HG03565 (cell line): Measurements from ENCODE around the gene KNG1.
"Not testable (repeated sequence)": the region's sequence is repeated elsewhere in the genome, so short reads cannot be mapped to it uniquely, and the experiment has no call there.

Experiments
- ATAC-seq: cut with Tn5 transposase; IDR thresholded peaks from one replicate; pipeline ENCODE4 v1.9.1; 2021; ENCODE audit warnings: mild to moderate bottlenecking, moderate library complexity; ENCODE audit not compliant: unreplicated experiment

KNG1 gene

GRCh38 chr3:186708983-186709679 lies 8.0 kb upstream of the KNG1 start:
- no peak for ATAC-seq

- ATAC-seq = not testable (repeated sequence)
Observed at GRCh38 chr3:186710694-186711093, 6.5 kb upstream of the KNG1 start.

- ATAC-seq = no peak
Observed at GRCh38 chr3:186713499-186713898, 3.7 kb upstream of the KNG1 start.

- ATAC-seq = no peak
Observed at GRCh38 chr3:186719945-186720739, 3.0 kb downstream of the KNG1 start.

- ATAC-seq = no peak
Observed at GRCh38 chr3:186722457-186722856, 5.3 kb downstream of the KNG1 start.

GRCh38 chr3:186724911-186725310 lies 7.8 kb downstream of the KNG1 start:
- ATAC-seq = no peak

- ATAC-seq = no peak
Observed at GRCh38 chr3:186732169-186732766, 15.1 kb downstream of the KNG1 start.

- ATAC-seq = no peak
Observed at GRCh38 chr3:186742618-186743380, 25.6 kb downstream of the KNG1 start.

- no peak for ATAC-seq
Observed at GRCh38 chr3:186743666-186744065, 26.5 kb downstream of the KNG1 start.

- no peak for ATAC-seq
Observed at GRCh38 chr3:186746008-186746407, 28.8 kb downstream of the KNG1 start.

- no peak for ATAC-seq
Observed at GRCh38 chr3:186750316-186750715, 33.2 kb downstream of the KNG1 start.

GRCh38 chr3:186751480-186751879 lies 34.3 kb downstream of the KNG1 start:
- no peak for ATAC-seq

GRCh38 chr3:186754006-186754405 lies 36.8 kb downstream of the KNG1 start:
- ATAC-seq = no peak

- ATAC-seq = no peak
Observed at GRCh38 chr3:186754871-186755270, 37.7 kb downstream of the KNG1 start.

- no peak for ATAC-seq
Observed at GRCh38 chr3:186757214-186757613, 40.1 kb downstream of the KNG1 start.

GRCh38 chr3:186757686-186758220 lies 40.6 kb downstream of the KNG1 start:
- ATAC-seq = no peak

- no peak for ATAC-seq
Observed at GRCh38 chr3:186759231-186759930, 42.2 kb downstream of the KNG1 start.

GRCh38 chr3:186760141-186760833 lies 43.1 kb downstream of the KNG1 start:
- ATAC-seq = no peak

- no peak for ATAC-seq
Observed at GRCh38 chr3:186760897-186761447, 43.8 kb downstream of the KNG1 start.
